ENCODE measurements around the gene S100P.

DNA sequence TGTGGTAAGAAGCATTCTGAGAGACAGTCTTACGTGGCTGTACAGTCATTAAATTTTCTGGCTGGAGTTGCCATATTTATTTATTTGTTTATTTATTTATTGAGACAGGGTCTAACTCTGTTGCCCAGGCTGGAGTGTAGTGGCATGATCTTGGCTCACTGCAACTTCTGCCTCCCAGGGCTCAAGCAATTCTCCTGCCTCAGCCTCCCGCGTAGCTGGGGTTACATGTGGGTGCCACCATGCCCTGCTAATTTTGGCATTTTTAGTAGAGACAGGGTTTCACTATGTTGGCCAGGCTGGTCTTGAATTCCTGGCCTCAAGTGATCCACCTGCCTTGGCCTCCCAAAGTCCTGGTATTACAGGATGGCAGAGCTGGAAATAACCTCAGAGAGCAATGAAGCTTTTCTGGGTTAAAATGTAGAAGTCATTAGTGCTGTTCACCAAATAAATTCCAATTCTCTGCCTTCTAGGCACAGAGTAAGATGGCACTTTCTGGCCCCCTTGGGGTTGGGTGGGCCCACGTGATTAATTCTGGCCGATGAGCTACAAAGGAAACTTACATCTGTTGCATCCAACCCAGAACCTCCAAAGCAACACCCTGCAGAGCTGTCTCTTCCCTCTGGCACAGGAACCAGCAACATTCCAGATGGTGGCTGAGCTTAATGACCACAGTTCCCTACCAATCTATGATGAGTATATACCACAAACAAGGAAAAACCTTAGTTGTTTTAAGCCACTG lies 48.7 kb upstream of the S100P start:
- TF ChIP-seq RAD21 (conservative IDR thresholded peaks at IDR 0.05 in 1 of 2, IDR thresholded peaks at IDR 0.05 in 1 of 2) (no peak), MAFK (IDR thresholded peaks at IDR 0.05; ENCODE audit: partially characterized antibody) (no peak), RCOR1 (IDR thresholded peaks at IDR 0.05; ENCODE audit: low read depth, low read length) (no peak), CTCF (IDR thresholded peaks at IDR 0.05) (no peak), USF2 (IDR thresholded peaks at IDR 0.05) (no peak), MAZ (IDR thresholded peaks at IDR 0.05; ENCODE audit: borderline replicate concordance, low read depth, low read length) (no peak), POLR2A (IDR thresholded peaks at IDR 0.05; ENCODE audit: low read length) (no peak), REST (IDR thresholded peaks at IDR 0.05) (no peak), ESRRA (IDR thresholded peaks at IDR 0.05; ENCODE audit: borderline replicate concordance, low read length) (no peak), RNF2 (IDR thresholded peaks at IDR 0.05; ENCODE audit: borderline replicate concordance, low read depth) (no peak)

All from A549 (cell line).